ENCODE data around the gene GAREM1.

The GAREM1 gene

DNA sequence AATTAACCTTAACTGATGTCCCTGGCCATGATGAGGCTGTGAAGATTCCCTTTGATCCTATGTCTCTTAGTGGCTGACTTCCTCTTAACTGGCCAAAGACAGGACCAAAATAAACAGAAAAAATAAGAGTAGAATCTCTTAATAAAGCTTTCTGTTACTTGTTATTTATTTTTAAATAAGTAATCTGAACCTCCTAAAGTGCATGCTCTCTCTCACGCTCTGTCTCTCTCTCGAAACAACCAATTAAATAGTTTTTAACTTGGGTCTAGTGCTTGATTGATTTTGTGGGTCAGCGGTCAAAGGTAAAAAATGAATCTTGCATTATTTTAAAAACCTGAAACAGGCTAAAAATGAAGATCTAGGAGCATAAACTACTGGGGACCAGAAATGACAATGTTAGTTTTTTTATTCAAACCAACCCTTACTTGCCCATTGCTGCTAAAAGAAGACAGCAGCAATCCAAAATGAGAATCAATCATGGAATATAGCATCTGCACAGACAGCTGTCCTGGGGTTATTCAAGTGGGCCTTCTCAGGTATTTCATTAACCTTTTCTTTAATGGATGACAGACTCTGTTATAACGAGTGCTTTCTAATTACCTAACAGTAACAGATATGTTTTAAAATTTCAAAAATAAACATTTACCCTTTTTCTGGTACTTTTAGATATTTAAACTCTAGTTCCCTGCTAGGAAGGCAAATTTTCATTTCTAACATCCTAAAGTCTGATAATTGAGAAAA, 11.2 kb downstream of the GAREM1 start:
- no peak for DNase-seq (ENCODE audit: low read depth in 3 of 3)

DNA sequence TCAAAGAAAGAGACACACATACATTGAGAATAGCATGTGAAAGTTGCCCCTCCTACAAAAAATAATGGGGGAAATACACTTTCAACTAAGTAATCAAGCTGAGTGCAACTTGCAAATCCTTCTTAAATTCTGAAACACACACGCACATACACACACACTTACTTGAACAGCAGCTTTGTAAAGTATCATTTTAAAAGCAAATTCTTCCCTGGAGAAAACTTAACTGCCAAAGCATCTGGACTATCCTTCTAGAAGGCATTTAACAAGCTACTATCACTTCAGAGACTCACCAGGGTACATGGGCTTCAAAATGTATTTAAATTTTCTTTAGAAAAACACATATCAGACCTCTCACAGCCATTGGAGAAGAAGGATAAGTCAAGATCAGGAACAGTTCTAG, 15.3 kb downstream of the GAREM1 start:
- DNase-seq (ENCODE audit: low read depth in 3 of 3) = no peak

DNA sequence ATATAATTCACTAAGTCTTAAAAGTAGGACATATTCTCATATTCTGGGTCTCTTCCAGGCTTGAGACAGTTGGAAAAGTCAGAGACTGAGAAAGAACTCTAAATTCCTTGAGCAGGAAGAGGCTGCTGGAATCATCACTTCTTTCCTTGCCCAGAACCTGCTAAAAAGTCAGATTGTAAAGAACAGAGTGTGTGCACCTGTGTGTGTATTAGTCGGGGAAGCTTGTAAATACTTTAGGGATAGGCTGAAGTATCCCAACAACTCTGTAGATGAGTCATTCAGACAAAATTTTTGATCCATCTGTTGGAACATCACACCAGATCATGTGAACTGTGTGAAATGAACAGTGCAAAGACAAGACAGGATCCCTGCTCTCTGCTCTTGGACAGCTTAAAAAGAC, 16.1 kb downstream of the GAREM1 start:
- no peak for DNase-seq (ENCODE audit: low read depth in 3 of 3)

DNA sequence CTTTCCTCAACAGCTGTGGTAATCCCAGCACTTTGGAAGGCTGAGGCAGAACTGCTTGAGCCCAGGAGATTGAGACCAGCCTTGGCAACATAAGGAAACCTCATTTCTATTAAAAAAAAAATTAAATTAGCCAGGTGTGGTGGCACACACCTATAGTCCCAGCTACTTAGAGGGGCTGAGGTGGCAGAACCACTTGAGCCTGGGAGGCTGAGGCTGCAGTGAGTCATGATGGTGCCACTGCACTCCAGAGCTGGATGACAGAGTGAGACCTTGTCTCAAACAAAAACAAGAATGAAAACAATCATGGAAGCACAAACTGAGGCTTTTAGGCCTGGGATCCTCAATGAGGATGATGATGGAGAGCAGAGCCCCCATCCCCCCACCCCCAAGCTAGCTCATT, 19.8 kb downstream of the GAREM1 start:
- DNase-seq (ENCODE audit: low read depth in 3 of 3) = no peak

DNA sequence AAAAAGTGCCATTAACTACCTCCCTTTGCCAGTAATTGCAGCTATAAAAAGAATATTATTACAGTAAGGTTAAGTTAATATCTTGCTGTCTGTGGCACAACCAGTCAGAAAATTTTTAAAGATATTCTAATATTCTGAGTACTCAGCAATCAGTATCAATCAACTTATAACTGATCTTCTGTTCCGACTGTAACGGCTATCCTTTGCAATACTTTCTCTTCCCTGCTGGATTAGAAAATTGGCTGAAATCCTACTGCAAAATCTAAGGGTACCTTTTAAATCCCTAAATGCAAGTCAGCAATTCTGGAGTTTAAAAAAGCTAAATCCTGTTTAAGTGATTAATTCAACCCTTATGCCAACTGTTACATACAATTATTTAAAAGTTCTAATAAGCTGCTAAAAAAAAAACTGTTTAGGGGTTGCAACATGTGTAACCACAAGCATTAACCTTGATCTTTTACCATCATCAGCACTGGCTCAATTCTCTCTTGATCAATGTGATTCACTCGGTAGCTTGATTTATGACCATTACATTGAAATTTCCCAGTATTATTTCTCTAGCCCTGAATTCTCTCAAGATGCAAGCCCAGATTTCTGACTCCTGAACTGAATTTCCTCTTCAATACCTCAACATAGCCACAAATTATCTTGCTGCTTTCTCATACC, 20.5 kb downstream of the GAREM1 start:
- no peak for DNase-seq (ENCODE audit: low read depth in 3 of 3)

DNA sequence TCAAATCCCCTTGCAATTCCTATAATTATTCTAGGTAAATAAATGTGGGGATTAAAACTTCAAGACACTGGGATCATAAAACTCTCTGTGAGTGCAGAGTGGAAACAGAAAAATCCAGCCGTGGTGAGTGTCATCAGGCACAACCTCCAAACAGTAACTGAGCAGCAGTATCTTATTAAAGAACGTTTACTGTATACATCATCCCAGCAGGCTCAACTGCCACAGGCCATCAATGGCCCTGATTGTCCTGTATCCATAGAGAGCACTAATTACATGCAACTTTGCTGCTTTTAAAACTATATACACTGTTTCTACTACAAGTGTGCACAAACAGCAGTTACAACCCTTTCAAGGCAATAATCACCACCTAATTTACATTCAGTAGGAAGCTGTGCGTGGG, 23.9 kb downstream of the GAREM1 start:
- DNase-seq (ENCODE audit: low read depth in 3 of 3) = no peak

DNA sequence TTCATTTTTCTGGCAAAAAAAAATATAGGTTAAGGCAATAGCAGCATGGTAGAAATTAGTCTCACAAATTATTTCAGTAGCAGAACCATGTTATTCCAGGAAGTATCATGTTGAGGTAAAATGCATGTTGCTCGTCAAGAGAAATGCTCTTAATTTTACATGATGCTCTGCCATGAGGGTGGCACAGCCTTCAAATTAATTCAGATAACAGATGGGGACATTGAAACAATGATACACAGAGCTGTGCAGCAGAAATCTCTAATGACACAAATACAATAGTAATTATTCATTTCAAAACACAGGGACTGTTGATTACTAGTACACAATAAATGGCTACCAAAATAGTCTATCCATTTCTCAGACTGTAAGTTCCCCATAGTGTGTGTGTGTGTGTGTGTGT, 24.8 kb downstream of the GAREM1 start:
- no peak for DNase-seq (ENCODE audit: low read depth in 3 of 3)

DNA sequence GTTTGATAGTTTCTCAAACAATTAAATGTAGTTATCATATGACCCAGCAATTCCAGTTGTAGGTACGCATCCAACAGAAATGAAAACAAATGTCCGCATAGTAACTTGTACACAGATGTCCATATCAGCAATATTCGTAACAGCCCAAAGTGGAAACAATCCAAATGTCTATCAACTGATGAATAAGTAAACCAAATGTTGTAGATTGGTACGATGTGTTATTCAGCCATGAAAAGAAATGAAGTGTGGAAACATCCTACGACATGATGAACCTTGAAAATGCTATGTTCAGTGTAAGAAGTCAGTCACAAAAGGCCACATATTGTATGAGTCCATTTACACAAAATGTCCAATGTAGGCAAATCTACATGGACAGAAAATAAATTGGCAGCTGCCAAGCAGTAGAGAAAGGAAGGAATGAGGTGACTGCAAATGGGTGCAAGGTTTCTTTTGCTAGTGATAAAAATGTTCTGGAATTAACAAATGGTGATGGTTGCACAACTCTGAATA, 26.9 kb downstream of the GAREM1 start:
- no peak for DNase-seq (ENCODE audit: low read depth in 3 of 3)

DNA sequence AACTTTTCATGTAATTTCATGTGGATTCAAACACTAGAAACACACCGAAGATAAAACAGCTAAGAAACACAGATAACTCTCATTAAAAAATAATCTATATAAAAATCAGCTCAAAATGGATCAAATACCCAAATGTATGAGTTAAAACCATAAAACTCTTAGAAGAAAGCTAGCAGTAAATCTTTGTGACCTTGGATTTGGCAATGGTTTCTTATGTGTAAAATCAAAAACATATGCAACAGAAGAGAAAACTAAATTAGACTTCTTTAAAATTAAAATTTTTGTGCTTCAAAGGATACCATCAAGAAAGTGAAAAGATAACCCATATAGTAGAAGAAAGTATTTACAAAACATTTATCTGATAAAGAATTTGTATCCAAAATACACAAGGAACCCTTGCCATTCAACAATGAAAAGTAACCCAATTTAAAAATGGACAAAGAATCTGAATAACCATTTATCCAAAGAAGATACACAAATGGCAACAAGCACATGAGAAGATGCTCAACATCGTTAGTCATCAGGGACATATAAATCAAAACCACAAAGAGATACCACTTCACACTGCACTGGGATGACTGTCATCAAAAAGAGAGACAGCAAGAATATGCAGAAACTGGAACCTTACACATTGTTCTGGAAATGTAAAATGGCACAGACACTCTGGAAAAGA, 27.5 kb downstream of the GAREM1 start:
- DNase-seq (ENCODE audit: low read depth in 3 of 3) = no peak

DNA sequence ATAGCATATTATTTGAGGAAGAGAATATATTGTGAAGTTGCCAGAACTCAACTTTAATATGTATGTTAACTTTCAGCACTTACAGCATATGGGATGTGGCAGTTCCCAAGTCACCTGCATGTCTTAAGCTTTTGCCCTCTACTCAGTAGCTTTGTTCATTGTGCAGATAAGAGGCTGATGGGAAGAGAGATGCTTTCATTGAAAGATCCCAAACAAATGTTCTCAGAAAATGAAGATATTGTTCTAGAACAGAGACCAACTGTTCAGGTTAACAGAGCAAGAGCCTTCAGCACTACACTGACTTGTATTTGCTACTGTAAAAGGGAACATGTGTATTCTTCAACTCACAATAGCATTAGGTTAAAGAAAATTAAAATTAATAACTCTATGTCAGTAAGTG, 28.1 kb downstream of the GAREM1 start:
- DNase-seq (ENCODE audit: low read depth in 3 of 3) = no peak

DNA sequence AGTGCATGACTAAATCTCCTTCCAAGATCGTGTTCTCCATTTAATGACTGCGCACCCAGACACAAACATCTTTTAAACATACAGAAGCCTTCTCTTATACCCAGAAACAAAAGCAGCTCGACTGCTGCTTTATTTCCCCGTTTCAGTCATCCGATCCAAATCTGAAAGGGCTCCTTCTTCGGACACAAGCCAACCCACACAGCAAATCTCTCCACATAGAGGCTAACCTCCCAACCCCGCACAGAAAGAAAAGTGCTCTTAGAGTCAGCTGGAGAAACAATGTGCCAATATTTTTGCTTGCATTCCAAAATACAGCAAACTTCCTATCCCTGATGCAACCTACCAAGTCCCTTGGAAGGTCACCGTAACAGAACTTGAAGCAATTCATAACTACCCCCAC, 29.1 kb downstream of the GAREM1 start:
- no peak for DNase-seq (ENCODE audit: low read depth in 3 of 3)

DNA sequence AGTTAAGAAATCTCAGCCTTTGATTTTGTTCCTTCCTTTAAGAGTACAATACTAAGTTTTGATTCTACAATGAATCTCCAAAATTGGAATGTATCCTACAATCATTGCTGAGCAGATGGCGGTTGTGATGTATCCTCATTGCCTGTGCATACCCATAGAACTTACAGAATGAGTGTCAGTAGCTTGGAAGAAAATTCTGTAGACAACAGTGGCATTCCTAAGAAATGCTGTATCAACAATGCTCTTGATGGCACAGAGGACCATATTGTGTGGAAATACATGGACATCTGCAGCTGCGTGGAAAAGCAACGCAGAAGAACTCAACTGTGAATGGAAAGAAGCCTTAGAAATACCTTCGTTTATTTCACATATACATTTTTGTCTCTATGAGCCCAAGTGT, 30.2 kb downstream of the GAREM1 start:
- DNase-seq (ENCODE audit: low read depth in 3 of 3) = no peak

DNA sequence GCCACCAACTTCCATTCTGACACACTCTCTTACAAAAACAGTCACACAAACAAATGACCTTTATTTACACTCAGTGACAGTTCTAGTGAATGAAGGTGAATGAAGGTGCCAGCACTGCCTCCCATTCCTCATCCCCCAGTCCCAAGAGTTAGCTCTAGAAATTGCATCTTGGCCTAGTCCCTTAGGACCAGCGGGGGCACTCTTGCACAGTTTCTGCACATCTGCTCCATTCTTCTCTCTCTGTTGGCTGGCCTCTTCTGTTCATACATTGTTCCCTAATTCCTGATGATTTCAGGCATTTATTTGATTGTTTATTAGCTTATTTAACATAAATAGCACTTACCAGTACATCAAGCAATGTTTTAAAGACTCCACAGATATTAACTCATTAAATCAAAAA, 30.9 kb downstream of the GAREM1 start:
- no peak for DNase-seq (ENCODE audit: low read depth in 3 of 3)

DNA sequence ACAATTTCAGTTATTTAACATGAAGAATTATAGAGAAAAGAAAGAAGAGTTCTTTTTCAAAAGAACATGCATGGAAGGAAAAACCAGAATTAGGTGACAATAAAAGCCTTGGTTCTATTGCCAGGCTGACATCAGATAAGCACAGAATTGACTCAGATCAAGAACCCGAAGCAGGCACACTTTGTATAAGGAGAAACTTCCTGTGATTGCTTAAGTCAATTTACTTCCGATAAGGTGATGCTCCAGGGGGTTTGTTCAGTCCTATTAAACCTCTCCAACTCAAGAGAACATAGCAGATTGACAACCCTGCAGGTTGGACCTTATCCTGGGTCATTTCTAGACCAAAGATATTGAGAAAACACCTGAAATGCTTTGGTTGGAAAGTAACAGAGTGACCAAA, 31.4 kb downstream of the GAREM1 start:
- no peak for DNase-seq (ENCODE audit: low read depth in 3 of 3)

DNA sequence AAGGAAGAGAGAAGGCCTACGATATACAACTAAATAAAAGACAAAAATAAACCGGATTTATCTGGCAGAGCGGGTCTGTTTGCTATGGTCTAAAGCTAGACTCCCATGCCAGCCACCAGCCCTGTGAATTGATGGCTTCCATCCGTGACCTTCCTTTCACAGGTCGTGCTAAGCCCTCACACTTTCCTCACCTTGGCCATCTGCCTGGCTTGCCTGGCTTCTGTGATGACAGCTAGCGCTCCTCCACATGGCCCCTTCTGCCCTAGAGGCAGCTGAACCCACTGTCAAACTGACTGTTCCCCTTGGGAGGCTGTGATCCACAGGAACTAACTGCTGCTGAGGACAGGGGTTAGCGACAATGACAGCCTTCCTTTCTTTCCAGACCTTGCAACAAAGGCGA, 32.5 kb downstream of the GAREM1 start:
- DNase-seq (ENCODE audit: low read depth in 3 of 3) = no peak

DNA sequence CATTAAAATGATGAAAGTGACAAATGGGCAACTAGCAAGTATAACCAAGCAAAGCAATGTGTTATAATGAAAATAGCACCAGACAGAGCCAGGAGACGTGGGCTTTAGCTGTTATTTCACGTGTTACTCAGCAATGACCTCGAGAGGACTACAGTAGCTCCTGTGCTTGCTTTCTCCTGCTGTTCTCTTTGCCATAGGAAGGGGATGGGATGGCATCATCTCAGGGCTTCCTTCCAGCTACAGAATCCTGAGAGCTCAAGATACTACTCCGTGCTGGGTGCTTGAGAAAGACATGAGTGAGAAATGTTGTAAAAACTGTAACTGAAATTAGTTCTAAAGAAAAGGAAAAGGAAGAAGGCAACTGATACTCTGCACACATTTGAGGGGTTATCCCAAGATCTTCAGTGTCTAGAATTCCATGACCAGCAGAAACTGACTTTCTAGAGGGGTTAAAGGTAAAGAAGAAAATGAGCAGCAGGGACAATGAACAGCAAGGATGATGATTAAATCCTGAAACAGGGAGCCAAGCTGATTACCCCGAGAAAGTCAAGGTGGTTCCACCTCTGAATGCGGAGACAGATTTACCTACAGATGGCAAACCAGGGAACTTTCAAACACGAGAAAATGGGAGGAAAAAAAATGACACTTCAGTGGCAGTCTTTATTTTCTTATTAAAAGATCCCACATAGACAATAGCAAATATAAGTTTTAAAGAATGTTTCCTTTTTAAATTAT, 33.4 kb downstream of the GAREM1 start:
- DNase-seq (ENCODE audit: low read depth in 3 of 3) = no peak

DNA sequence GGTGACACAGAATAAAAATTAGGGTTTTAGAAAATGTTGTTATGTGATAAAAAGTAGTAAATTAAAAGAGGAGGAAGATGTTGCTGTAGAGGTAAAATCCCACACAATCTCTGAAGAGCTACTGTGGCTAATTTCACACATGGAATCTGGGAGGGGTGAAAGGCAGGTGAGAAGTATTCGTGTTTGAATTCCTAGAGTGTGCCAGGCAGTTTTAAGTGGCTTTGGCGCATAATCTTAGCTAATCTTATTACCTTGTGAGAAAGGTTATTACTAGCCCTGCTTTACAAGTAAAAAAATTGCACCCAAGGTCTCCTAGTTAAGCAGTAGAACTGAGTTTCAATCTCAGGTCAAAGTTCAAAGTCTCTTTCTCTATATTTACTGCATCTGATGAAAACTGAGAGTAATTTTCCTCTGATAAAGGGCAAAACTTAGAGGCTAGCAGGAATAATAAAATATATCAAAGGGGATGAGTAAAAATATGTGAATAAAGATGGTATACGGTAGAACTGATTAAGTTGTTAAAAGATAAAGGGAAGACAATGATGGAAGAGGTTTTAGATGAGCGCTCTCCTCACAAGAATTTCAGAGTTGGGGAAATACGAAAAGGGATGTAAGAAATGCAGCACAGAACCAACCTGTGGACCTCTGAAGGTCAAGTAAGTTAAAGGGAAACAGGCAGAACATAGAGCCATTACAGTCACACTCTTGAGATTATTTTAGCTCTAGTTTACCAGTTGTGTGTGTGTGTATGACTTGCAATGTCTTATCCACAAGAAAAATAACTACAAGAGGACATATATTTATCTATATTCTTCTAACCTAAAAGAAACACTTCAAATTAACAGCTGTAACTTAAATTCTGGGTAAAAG, 34.8 kb downstream of the GAREM1 start:
- no peak for DNase-seq (ENCODE audit: low read depth in 3 of 3)

DNA sequence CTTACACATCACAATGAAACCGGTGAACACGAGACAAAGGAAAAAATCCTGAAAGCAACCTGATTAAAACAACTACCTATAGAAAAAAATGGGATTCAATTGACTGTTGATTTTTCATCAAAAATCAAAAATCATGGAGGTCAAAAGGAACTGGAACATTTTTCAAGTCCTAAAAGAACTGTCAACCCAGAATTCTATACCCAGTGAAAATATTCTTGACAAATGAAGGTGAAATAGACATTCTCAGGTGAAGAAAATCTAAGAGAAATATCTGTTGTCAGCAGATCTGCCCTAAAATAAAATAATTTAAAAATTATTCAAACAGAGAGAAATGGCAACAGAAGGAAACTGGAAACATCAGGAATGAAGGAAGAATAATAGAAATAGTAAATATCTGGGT, 38.9 kb downstream of the GAREM1 start:
- no peak for DNase-seq (ENCODE audit: low read depth in 3 of 3)

DNA sequence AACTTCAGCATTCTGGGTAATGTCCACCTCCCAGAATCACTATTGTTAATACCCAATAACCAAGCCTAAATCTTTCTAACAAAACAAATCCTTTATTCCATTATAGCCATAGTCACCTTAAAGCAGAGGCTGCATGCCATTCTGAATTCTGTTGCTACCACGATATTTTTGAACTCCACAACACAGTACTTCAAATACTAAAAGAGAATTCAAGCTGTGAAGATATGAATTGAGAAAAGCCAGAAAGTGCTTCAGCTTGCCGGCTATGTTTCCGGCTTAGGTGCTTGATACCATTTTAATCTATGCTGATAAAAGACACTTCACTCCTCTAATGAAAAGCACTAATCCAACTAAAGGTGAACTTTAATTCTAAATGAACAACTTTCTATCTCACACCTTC, 41.3 kb downstream of the GAREM1 start:
- DNase-seq (ENCODE audit: low read depth in 3 of 3) = no peak

DNA sequence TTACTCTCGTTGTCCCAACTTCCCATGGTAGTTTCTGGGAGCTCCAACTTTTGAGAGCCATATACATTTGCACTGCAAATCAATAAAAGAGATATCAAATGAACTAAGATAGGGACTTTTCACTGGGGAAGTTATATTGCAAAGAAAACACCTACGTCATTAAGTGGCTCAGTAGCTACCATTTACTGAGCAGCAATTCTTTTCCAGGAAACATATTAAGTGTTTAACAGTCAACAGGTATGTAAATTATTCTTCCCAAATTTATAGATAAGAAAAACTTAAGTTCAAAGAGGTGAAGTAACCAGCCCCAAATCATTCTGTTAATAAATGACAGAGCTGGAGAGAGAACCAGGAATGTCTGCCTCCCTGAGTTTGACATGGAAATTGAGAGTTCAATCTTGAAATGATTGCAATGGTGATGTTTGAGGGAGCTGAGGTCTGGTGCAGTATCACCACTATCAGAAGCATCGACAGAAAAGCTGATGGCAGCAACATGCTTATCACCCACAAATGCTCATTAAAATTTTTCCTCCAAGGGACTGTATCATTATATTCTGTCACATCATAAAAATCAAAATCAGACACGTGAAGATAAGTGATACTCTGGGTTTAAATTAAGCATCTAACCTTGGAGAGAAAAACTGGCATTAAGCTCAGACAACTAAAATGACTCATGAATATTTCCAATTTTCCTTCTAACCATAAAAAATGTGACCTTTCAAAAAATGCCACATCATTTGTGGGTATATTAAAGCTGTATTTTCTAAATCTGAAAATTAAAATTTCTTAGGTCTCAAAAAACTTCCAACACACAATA, 43.4 kb downstream of the GAREM1 start:
- no peak for DNase-seq (ENCODE audit: low read depth in 3 of 3)

Data from stimulated activated CD4-positive, alpha-beta T cell treated with anti-CD3 and anti-CD28 coated beads, TNF-alpha, amount 100 ng/mL, for 24 hours (primary cell).